ENCODE results near the gene TMEM31. TPM values are rescaled to one million over a fixed set of nuclear protein-coding genes. Genes with fewer than 3 reads are reported as not detected.
A peak's percentile ranks its signal among the peaks of the same experiment; 100 is the strongest.

TMEM31 gene
- total and polyA plus RNA-seq, 2 experiments from 2014 or later: 0.60 TPM; not detected in 1

DNA sequence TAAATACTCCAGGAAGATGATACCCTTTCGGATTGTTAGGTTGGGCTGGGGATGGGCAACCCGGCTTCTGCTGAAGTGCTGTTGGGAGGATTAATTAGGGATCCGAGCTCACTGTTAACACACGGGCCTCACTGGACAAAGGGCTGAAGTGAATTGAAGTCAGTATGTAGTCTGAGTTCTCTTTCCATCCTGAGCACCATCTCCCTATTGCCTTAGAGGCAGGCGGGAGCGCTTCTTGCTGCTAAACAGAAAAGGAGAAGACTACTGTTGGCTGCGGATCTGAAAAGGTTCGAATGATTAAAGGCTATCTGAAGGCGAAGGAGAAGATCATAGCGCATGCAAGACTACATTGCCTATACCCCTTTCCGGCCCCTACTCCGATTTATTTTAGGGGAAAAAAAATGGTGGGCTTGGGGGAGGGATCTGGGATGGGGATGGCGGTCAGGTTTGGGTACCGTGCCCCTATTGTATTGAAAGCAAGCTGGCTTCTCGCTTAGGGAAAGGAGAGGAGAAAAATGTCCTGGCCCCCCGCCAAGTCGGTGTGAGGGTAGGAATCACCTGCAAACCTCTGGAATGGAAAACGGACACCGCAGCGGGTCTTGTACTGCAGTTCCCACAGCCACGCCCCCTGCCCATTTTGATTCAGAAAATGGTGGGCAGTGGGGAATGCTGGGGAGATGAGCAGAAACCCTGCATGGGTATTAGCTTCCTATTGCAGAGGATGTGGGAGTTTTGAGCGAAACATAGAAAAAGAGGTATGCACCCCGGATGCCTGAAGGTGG is 46.5 kb upstream of the TMEM31 start:
- H3K4me3 Mint-ChIP-seq: peak overlapping the region; percentile 76
- peak; percentile 65 for DNase-seq (ENCODE audit: low spot score)
- H3K9me2 ChIP-seq (ENCODE audit: insufficient read depth): no peaks in the 10 kb centered on the region
- H3K27me3 Mint-ChIP-seq (ENCODE audit: insufficient read depth, low read depth, poor library complexity): no peaks in the 10 kb centered on the region
- ATAC-seq: peak; percentile 84
- H3K36me3 Mint-ChIP-seq (ENCODE audit: low read depth): no peaks in the 10 kb centered on the region
- no peaks in the 10 kb centered on the region for H3K36me3 ChIP-seq (ENCODE audit: insufficient read depth)
- no peaks in the 10 kb centered on the region for H3K9me3 Mint-ChIP-seq
- no peaks in the 10 kb centered on the region for H3K27me3 ChIP-seq (ENCODE audit: insufficient read depth)
- H3K4me1 ChIP-seq (ENCODE audit: insufficient read depth): peaks cover 12% of the 10 kb centered on the region
- H3K79me2 ChIP-seq (replicated peaks; ENCODE audit: insufficient read depth): no peaks in the 10 kb centered on the region
- peaks cover 15% of the 10 kb centered on the region for H3K4me1 Mint-ChIP-seq
- no peak overlapping the region for H3K27ac ChIP-seq (ENCODE audit: low read depth)
- H2AFZ ChIP-seq: peak overlapping the region; percentile 94
- H3K27ac Mint-ChIP-seq: no peak overlapping the region
- peak overlapping the region; percentile 70 for H3K4me3 ChIP-seq
- no peaks in the 10 kb centered on the region for H4K20me1 ChIP-seq (replicated peaks; ENCODE audit: insufficient read depth)
- no peak for TF ChIP-seq EZH2 (IDR thresholded peaks at IDR 0.05; ENCODE audit: low read depth, unreplicated experiment)
- TF ChIP-seq, protein P1, sequence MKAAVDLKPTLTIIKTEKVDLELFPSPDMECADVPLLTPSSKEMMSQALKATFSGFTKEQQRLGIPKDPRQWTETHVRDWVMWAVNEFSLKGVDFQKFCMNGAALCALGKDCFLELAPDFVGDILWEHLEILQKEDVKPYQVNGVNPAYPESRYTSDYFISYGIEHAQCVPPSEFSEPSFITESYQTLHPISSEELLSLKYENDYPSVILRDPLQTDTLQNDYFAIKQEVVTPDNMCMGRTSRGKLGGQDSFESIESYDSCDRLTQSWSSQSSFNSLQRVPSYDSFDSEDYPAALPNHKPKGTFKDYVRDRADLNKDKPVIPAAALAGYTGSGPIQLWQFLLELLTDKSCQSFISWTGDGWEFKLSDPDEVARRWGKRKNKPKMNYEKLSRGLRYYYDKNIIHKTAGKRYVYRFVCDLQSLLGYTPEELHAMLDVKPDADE (IDR thresholded peaks at IDR 0.05): no peak
- no peak for TF ChIP-seq ZNF331 (CRISPR knock-in tag; IDR thresholded peaks at IDR 0.05; ENCODE audit: low read depth)
- TF ChIP-seq, protein P2, sequence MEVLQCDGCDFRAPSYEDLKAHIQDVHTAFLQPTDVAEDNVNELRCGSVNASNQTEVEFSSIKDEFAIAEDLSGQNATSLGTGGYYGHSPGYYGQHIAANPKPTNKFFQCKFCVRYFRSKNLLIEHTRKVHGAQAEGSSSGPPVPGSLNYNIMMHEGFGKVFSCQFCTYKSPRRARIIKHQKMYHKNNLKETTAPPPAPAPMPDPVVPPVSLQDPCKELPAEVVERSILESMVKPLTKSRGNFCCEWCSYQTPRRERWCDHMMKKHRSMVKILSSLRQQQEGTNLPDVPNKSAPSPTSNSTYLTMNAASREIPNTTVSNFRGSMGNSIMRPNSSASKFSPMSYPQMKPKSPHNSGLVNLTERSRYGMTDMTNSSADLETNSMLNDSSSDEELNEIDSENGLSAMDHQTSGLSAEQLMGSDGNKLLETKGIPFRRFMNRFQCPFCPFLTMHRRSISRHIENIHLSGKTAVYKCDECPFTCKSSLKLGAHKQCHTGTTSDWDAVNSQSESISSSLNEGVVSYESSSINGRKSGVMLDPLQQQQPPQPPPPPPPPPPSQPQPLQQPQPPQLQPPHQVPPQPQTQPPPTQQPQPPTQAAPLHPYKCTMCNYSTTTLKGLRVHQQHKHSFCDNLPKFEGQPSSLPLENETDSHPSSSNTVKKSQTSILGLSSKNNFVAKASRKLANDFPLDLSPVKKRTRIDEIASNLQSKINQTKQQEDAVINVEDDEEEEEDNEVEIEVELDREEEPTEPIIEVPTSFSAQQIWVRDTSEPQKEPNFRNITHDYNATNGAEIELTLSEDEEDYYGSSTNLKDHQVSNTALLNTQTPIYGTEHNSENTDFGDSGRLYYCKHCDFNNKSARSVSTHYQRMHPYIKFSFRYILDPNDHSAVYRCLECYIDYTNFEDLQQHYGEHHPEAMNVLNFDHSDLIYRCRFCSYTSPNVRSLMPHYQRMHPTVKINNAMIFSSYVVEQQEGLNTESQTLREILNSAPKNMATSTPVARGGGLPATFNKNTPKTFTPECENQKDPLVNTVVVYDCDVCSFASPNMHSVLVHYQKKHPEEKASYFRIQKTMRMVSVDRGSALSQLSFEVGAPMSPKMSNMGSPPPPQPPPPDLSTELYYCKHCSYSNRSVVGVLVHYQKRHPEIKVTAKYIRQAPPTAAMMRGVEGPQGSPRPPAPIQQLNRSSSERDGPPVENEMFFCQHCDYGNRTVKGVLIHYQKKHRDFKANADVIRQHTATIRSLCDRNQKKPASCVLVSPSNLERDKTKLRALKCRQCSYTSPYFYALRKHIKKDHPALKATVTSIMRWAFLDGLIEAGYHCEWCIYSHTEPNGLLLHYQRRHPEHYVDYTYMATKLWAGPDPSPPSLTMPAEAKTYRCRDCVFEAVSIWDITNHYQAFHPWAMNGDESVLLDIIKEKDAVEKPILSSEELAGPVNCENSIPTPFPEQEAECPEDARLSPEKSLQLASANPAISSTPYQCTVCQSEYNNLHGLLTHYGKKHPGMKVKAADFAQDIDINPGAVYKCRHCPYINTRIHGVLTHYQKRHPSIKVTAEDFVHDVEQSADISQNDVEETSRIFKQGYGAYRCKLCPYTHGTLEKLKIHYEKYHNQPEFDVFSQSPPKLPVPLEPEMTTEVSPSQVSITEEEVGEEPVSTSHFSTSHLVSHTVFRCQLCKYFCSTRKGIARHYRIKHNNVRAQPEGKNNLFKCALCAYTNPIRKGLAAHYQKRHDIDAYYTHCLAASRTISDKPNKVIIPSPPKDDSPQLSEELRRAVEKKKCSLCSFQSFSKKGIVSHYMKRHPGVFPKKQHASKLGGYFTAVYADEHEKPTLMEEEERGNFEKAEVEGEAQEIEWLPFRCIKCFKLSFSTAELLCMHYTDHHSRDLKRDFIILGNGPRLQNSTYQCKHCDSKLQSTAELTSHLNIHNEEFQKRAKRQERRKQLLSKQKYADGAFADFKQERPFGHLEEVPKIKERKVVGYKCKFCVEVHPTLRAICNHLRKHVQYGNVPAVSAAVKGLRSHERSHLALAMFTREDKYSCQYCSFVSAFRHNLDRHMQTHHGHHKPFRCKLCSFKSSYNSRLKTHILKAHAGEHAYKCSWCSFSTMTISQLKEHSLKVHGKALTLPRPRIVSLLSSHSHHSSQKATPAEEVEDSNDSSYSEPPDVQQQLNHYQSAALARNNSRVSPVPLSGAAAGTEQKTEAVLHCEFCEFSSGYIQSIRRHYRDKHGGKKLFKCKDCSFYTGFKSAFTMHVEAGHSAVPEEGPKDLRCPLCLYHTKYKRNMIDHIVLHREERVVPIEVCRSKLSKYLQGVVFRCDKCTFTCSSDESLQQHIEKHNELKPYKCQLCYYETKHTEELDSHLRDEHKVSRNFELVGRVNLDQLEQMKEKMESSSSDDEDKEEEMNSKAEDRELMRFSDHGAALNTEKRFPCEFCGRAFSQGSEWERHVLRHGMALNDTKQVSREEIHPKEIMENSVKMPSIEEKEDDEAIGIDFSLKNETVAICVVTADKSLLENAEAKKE (CRISPR knock-in tag; IDR thresholded peaks at IDR 0.05): no peak
- no peak for TF ChIP-seq JUNB (IDR thresholded peaks at IDR 0.05; ENCODE audit: unreplicated experiment)
- no peak for TF ChIP-seq NANOG (IDR thresholded peaks at IDR 0.05; ENCODE audit: borderline replicate concordance)
- TF ChIP-seq, protein P3, sequence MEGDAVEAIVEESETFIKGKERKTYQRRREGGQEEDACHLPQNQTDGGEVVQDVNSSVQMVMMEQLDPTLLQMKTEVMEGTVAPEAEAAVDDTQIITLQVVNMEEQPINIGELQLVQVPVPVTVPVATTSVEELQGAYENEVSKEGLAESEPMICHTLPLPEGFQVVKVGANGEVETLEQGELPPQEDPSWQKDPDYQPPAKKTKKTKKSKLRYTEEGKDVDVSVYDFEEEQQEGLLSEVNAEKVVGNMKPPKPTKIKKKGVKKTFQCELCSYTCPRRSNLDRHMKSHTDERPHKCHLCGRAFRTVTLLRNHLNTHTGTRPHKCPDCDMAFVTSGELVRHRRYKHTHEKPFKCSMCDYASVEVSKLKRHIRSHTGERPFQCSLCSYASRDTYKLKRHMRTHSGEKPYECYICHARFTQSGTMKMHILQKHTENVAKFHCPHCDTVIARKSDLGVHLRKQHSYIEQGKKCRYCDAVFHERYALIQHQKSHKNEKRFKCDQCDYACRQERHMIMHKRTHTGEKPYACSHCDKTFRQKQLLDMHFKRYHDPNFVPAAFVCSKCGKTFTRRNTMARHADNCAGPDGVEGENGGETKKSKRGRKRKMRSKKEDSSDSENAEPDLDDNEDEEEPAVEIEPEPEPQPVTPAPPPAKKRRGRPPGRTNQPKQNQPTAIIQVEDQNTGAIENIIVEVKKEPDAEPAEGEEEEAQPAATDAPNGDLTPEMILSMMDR (conservative IDR thresholded peaks at IDR 0.05; ENCODE audit: low read depth in 2 of 2): no peak
- no peak for TF ChIP-seq STAT1 (IDR thresholded peaks at IDR 0.05; ENCODE audit: unreplicated experiment)
- TF ChIP-seq EZH2phosphoT487 (IDR thresholded peaks at IDR 0.05; ENCODE audit: unreplicated experiment): no peak
- TF ChIP-seq, protein P4, sequence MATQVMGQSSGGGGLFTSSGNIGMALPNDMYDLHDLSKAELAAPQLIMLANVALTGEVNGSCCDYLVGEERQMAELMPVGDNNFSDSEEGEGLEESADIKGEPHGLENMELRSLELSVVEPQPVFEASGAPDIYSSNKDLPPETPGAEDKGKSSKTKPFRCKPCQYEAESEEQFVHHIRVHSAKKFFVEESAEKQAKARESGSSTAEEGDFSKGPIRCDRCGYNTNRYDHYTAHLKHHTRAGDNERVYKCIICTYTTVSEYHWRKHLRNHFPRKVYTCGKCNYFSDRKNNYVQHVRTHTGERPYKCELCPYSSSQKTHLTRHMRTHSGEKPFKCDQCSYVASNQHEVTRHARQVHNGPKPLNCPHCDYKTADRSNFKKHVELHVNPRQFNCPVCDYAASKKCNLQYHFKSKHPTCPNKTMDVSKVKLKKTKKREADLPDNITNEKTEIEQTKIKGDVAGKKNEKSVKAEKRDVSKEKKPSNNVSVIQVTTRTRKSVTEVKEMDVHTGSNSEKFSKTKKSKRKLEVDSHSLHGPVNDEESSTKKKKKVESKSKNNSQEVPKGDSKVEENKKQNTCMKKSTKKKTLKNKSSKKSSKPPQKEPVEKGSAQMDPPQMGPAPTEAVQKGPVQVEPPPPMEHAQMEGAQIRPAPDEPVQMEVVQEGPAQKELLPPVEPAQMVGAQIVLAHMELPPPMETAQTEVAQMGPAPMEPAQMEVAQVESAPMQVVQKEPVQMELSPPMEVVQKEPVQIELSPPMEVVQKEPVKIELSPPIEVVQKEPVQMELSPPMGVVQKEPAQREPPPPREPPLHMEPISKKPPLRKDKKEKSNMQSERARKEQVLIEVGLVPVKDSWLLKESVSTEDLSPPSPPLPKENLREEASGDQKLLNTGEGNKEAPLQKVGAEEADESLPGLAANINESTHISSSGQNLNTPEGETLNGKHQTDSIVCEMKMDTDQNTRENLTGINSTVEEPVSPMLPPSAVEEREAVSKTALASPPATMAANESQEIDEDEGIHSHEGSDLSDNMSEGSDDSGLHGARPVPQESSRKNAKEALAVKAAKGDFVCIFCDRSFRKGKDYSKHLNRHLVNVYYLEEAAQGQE (IDR thresholded peaks at IDR 0.05; ENCODE audit: unreplicated experiment): no peak
- TF ChIP-seq CREB1 (CRISPR knock-in tag; IDR thresholded peaks at IDR 0.05; ENCODE audit: low read depth): no peak
- H3F3A ChIP-seq (replicated peaks; ENCODE audit: low read depth): no peaks in the 10 kb centered on the region
- peak overlapping the region; percentile 84 for H3K4me2 ChIP-seq

Data from GM23338 (cell line).